Ramos (cell line): ENCODE measurements around the gene YAP1.

ENCODE experiments used
- in situ Hi-C: fragments of 300-500 bp; cut with MboI; formaldehyde crosslinking; loops from one replicate; pipeline ENCODE4 v1.14.3; 2022; ENCODE audit warnings: low sequenced_read_pairs; ENCODE audit not compliant: unreplicated experiment

Gene YAP1

GRCh38 chr11:102109896-102110760 lies at the start of gene YAP1:
YAP1 (plus strand) TSS chr11:102110447; CDS start chr11:102110849, 402 bp downstream.
- in situ Hi-C loops: no loop called here

GRCh38 chr11:102061276-102061675 lies 49.0 kb upstream of the YAP1 start:
- in situ Hi-C loops: no loop called here

GRCh38 chr11:102062106-102062505 lies 48.1 kb upstream of the YAP1 start:
- in situ Hi-C loops: no loop called here

- in situ Hi-C loops: no loop called here
These were observed 45.9 kb upstream of the YAP1 start for GRCh38 chr11:102064316-102064715.

GRCh38 chr11:102070766-102071165 lies 39.5 kb upstream of the YAP1 start:
- in situ Hi-C loops: no loop called here

- in situ Hi-C loops: no loop called here
These were observed 38.5 kb upstream of the YAP1 start for GRCh38 chr11:102071497-102072472.

GRCh38 chr11:102073253-102073652 lies 37.0 kb upstream of the YAP1 start:
- in situ Hi-C loops: no loop called here

- in situ Hi-C loops: no loop called here
These were observed 30.6 kb upstream of the YAP1 start for GRCh38 chr11:102079625-102080024.

GRCh38 chr11:102081313-102081712 lies 28.9 kb upstream of the YAP1 start:
- in situ Hi-C loops: no loop called here

GRCh38 chr11:102085864-102086551 lies 24.2 kb upstream of the YAP1 start:
- in situ Hi-C loops: no loop called here

GRCh38 chr11:102097186-102097585 lies 13.1 kb upstream of the YAP1 start:
- in situ Hi-C loops: no loop called here

- in situ Hi-C loops: no loop called here
These were observed 10.5 kb upstream of the YAP1 start for GRCh38 chr11:102099755-102100154.

GRCh38 chr11:102108734-102109440 lies 1.4 kb upstream of the YAP1 start:
- in situ Hi-C loops: no loop called here

GRCh38 chr11:102110761-102111010 lies 439 bp downstream of the YAP1 start:
- in situ Hi-C loops: no loop called here

- in situ Hi-C loops: no loop called here
These were observed 952 bp downstream of the YAP1 start for GRCh38 chr11:102111011-102111786.

- in situ Hi-C loops: no loop called here
These were observed 1.7 kb downstream of the YAP1 start for GRCh38 chr11:102111787-102112508.

- in situ Hi-C loops: no loop called here
These were observed 2.2 kb downstream of the YAP1 start for GRCh38 chr11:102112509-102112821.

GRCh38 chr11:102114032-102114431 lies 3.8 kb downstream of the YAP1 start:
- in situ Hi-C loops: no loop called here

GRCh38 chr11:102115557-102115956 lies 5.3 kb downstream of the YAP1 start:
- in situ Hi-C loops: no loop called here
